ENCODE data around the gene FAM120B. TPM values are rescaled to one million over a fixed set of nuclear protein-coding genes. Genes with fewer than 3 reads are reported as not detected.

FAM120B gene
- total and polyA plus RNA-seq, 3 experiments from 2014 or later: 19.1 to 29.8 (median 20.9) TPM

- Histone ChIP-seq H3K36me3 (ENCODE audit: insufficient read depth, low read length) (no peaks in the 10 kb centered on the region), H3K4me3 (ENCODE audit: low read length) (peak within 1 kb of the TSS; percentile 41), H3K9me3 (ENCODE audit: low read length) (no peaks in the 10 kb centered on the region), H3K27ac (ENCODE audit: low read depth, low read length) (no peak within 1 kb of the TSS), H3K4me1 (ENCODE audit: insufficient read depth, low read length) (peaks cover 39% of the 10 kb centered on the region), H3K27me3 (ENCODE audit: insufficient read depth, low read length, poor library complexity, severe bottlenecking) (peaks cover 51% of the 10 kb centered on the region)
- CTCF ChIA-PET: interaction anchor here (1.2 to 2.6 kb wide), 5 partner anchors 12 to 459 kb away, joined by 3 to 9 read pairs (median 6); no protein-coding TSS in a partner anchor
- H3K4me1 Mint-ChIP-seq: peaks cover 44 to 49% (median 44%) of the 10 kb centered on the region in 3 donors
- no peaks in the 10 kb centered on the region for H3K9me3 Mint-ChIP-seq
- H3K27me3 Mint-ChIP-seq: peaks cover 50 to 55% of the 10 kb centered on the region in 2 donors
- H3K27ac Mint-ChIP-seq: peak within 1 kb of the TSS in 7 of 8 donors; percentile 1 to 89 (median 81)
- H3K4me3 Mint-ChIP-seq: peak within 1 kb of the TSS; percentile 89 to 96 (median 91)
- DNase-seq: peak in 2 of 5 donors; percentile 26 to 39
- POLR2A ChIA-PET: interaction anchor here (1.0 to 2.1 kb wide), 3 partner anchors 16 to 18 kb away, joined by 4 to 10 read pairs (median 5); partner anchors contain the start of gene FAM120B
- H3K36me3 Mint-ChIP-seq: peaks cover 0 to 8% (median 1%) of the 10 kb centered on the region in 3 donors
Measured at GRCh38 chr6:170290296-170291128, 16.0 kb upstream of the FAM120B start, which contains the start of gene DLL1. Gene DLL1, minus strand, starts transcription at chr6:170291078. Its CDS starts 939 bp downstream, at chr6:170290139.

GRCh38 chr6:170291271-170292110 lies 15.1 kb upstream of the FAM120B start:
- ChIA-PET CTCF (interaction anchor here (1.1 to 2.6 kb wide), 9 partner anchors 11 to 502 kb away, joined by 3 to 9 read pairs (median 5); no protein-coding TSS in a partner anchor), POLR2A (interaction anchor here (1.0 to 1.5 kb wide), 3 partner anchors 15 to 202 kb away, joined by 4 to 5 read pairs (median 5); partner anchors contain the start of gene FAM120B)
- H3K36me3 Mint-ChIP-seq: peaks cover 0 to 8% (median 1%) of the 10 kb centered on the region in 3 donors
- peaks cover 45 to 54% of the 10 kb centered on the region in 2 donors for H3K27me3 Mint-ChIP-seq
- H3K4me3 Mint-ChIP-seq: peak overlapping the region; percentile 82 to 92 (median 91)
- peak overlapping the region in 7 of 8 donors; percentile 1 to 89 (median 79) for H3K27ac Mint-ChIP-seq
- no peaks in the 10 kb centered on the region for H3K36me3 ChIP-seq (ENCODE audit: insufficient read depth, low read length)
- H3K9me3 ChIP-seq (ENCODE audit: low read length): no peaks in the 10 kb centered on the region
- peak overlapping the region; percentile 38 for H3K4me3 ChIP-seq (ENCODE audit: low read length)
- peak in 4 of 5 donors; percentile 35 to 66 (median 44) for DNase-seq
- H3K9me3 Mint-ChIP-seq: no peaks in the 10 kb centered on the region
- H3K4me1 Mint-ChIP-seq: peaks cover 44 to 51% (median 44%) of the 10 kb centered on the region in 3 donors
- H3K4me1 ChIP-seq (ENCODE audit: insufficient read depth, low read length): peaks cover 46% of the 10 kb centered on the region
- H3K27ac ChIP-seq (ENCODE audit: low read depth, low read length): no peak overlapping the region
- H3K27me3 ChIP-seq (ENCODE audit: insufficient read depth, low read length, poor library complexity, severe bottlenecking): peaks cover 56% of the 10 kb centered on the region

DNA sequence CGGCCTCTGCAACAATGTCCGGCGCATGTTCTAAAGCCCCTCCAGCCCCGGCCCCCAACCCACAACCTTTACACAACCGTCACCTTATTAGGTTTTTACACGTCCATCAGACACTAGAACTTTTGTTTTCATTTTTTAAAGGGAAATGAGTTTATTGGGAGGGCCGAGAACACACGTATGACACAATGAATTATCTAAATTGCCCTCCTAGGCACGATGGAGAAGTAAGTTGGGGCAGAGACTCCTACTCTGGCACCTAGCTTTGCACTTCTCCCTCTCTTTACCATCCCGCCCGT lies 14.5 kb upstream of the FAM120B start:
- H3K27ac ChIP-seq (ENCODE audit: low read depth, low read length): no peak overlapping the region
- peaks cover 56% of the 10 kb centered on the region for H3K27me3 ChIP-seq (ENCODE audit: insufficient read depth, low read length, poor library complexity, severe bottlenecking)
- ChIA-PET CTCF (interaction anchor here (0.7 to 2.6 kb wide), 9 partner anchors 10 to 502 kb away, joined by 3 to 9 read pairs (median 4); no protein-coding TSS in a partner anchor), POLR2A (interaction anchor here (1.1 to 1.5 kb wide), 2 partner anchors 16 to 203 kb away, joined by 5 read pairs; no protein-coding TSS in a partner anchor)
- DNase-seq: no peak
- H3K27ac Mint-ChIP-seq: peak overlapping the region in 7 of 8 donors; percentile 1 to 89 (median 79)
- H3K4me3 ChIP-seq (ENCODE audit: low read length): peak overlapping the region; percentile 38
- H3K4me1 Mint-ChIP-seq: peaks cover 44 to 51% (median 44%) of the 10 kb centered on the region in 3 donors
- peaks cover 0 to 8% (median 1%) of the 10 kb centered on the region in 3 donors for H3K36me3 Mint-ChIP-seq
- peaks cover 46% of the 10 kb centered on the region for H3K4me1 ChIP-seq (ENCODE audit: insufficient read depth, low read length)
- H3K9me3 Mint-ChIP-seq: no peaks in the 10 kb centered on the region
- H3K27me3 Mint-ChIP-seq: peaks cover 41 to 51% of the 10 kb centered on the region in 2 donors
- H3K36me3 ChIP-seq (ENCODE audit: insufficient read depth, low read length): no peaks in the 10 kb centered on the region
- no peaks in the 10 kb centered on the region for H3K9me3 ChIP-seq (ENCODE audit: low read length)
- peak overlapping the region; percentile 82 to 92 (median 91) for H3K4me3 Mint-ChIP-seq

DNA sequence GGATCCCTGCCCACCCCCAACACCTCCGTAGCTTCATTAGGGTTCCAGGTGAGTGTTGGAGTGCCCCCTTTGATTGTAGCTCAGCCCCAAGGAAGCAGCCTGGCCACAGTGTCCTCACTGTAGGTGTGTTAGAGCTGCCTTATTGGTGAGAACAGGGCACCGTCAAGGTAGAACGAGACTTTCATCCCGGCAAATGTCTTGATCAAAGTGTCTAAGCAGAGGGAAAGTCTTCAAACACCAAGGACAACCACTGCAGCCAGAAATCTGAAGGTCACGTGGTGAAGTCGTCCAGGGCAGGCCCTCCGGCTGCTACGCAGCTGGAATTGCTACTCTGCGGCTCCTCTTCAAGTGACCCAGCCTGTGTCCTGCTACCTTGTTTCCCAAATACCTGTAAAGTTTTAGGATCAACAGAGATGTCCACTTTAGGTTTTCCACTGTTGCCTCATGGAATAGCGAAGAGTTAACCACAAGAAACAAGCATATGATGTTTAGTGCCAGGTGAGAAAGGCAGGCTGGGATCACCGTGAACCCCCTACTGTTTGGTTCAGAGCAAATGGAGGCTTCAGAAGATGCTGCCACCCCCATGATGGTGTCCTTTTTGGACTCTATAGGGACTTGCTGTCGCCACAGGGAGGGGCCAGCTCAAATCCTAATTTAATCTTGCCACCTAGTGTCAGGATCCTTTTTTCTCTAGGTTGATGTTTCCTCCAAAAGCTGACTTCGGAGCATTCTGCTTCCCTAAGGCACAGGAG lies 14.0 kb upstream of the FAM120B start:
- Mint-ChIP-seq H3K4me3 (peak overlapping the region; percentile 82 to 92 (median 91)), H3K4me1 (peaks cover 44 to 57% (median 46%) of the 10 kb centered on the region in 3 donors), H3K27me3 (peaks cover 46 to 50% of the 10 kb centered on the region in 2 donors), H3K27ac (peak overlapping the region in 5 of 8 donors; percentile 1 to 81 (median 26)), H3K9me3 (no peaks in the 10 kb centered on the region), H3K36me3 (peaks cover 0 to 8% (median 1%) of the 10 kb centered on the region in 3 donors)
- Histone ChIP-seq H3K27ac (ENCODE audit: low read depth, low read length) (no peak overlapping the region), H3K27me3 (ENCODE audit: insufficient read depth, low read length, poor library complexity, severe bottlenecking) (peaks cover 55% of the 10 kb centered on the region), H3K36me3 (ENCODE audit: insufficient read depth, low read length) (no peaks in the 10 kb centered on the region), H3K9me3 (ENCODE audit: low read length) (no peaks in the 10 kb centered on the region), H3K4me3 (ENCODE audit: low read length) (peak overlapping the region; percentile 38), H3K4me1 (ENCODE audit: insufficient read depth, low read length) (peaks cover 46% of the 10 kb centered on the region)
- CTCF ChIA-PET: interaction anchor here (0.7 to 2.6 kb wide), 9 partner anchors 10 to 503 kb away, joined by 3 to 9 read pairs (median 4); no protein-coding TSS in a partner anchor
- DNase-seq: no peak
- POLR2A ChIA-PET: interaction anchor here (1.1 to 1.5 kb wide), 2 partner anchors 15 to 203 kb away, joined by 5 read pairs; no protein-coding TSS in a partner anchor

- peak overlapping the region; percentile 4 for H3K4me3 ChIP-seq (ENCODE audit: low read length)
- H3K27me3 Mint-ChIP-seq: peaks cover 51 to 54% of the 10 kb centered on the region in 2 donors
- DNase-seq: no peak
- no peaks in the 10 kb centered on the region for H3K9me3 ChIP-seq (ENCODE audit: low read length)
- H3K4me1 ChIP-seq (ENCODE audit: insufficient read depth, low read length): peaks cover 42% of the 10 kb centered on the region
- no peak overlapping the region for H3K27ac Mint-ChIP-seq
- H3K9me3 Mint-ChIP-seq: no peaks in the 10 kb centered on the region
- no peaks in the 10 kb centered on the region for H3K36me3 ChIP-seq (ENCODE audit: insufficient read depth, low read length)
- peaks cover 0 to 7% (median 1%) of the 10 kb centered on the region in 3 donors for H3K36me3 Mint-ChIP-seq
- H3K27ac ChIP-seq (ENCODE audit: low read depth, low read length): no peak overlapping the region
- H3K4me1 Mint-ChIP-seq: peaks cover 40 to 55% (median 43%) of the 10 kb centered on the region in 3 donors
- peak overlapping the region in 6 of 7 donors; percentile 4 to 82 (median 24) for H3K4me3 Mint-ChIP-seq
- ChIA-PET CTCF (interaction anchor here (0.8 to 2.6 kb wide), 4 partner anchors 15 to 462 kb away, joined by 3 to 9 read pairs (median 5); no protein-coding TSS in a partner anchor), POLR2A (no interaction called here)
- H3K27me3 ChIP-seq (ENCODE audit: insufficient read depth, low read length, poor library complexity, severe bottlenecking): peaks cover 56% of the 10 kb centered on the region
Measured at GRCh38 chr6:170293341-170294231, 13.0 kb upstream of the FAM120B start.

DNA sequence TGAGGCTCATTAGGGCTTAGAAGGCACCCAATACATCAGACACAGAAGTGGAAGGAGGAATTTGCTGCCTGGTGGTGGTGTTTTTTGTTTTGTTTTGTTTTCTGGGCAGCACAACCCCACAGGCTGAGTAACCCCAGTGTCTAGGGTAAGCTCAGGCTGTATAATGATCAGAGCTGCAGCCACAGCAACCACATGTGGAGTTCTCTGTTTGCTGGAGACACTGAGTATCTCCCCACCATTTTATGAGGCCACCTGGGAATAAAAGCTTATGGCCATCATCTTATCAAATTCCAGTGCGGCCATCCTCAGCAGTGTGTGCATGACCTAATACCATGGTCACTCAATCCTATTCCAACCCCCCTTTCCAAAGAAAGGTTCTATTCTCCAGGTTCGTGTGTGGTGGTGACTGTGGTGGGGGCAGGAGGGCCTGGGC lies 12.2 kb upstream of the FAM120B start:
- no peak for DNase-seq
- CTCF ChIA-PET: interaction anchor here (0.8 to 1.6 kb wide), 3 partner anchors 16 to 463 kb away, joined by 3 to 5 read pairs (median 5); no protein-coding TSS in a partner anchor
- peaks cover 0 to 4% (median 1%) of the 10 kb centered on the region in 3 donors for H3K36me3 Mint-ChIP-seq
- peak overlapping the region in 3 of 7 donors; percentile 70 to 76 (median 73) for H3K4me3 Mint-ChIP-seq
- POLR2A ChIA-PET: no interaction called here
- Histone ChIP-seq H3K27ac (ENCODE audit: low read depth, low read length) (no peak overlapping the region), H3K4me3 (ENCODE audit: low read length) (no peak overlapping the region), H3K36me3 (ENCODE audit: insufficient read depth, low read length) (no peaks in the 10 kb centered on the region), H3K27me3 (ENCODE audit: insufficient read depth, low read length, poor library complexity, severe bottlenecking) (peaks cover 55% of the 10 kb centered on the region), H3K4me1 (ENCODE audit: insufficient read depth, low read length) (peaks cover 39% of the 10 kb centered on the region), H3K9me3 (ENCODE audit: low read length) (no peaks in the 10 kb centered on the region)
- H3K4me1 Mint-ChIP-seq: peaks cover 34 to 50% (median 38%) of the 10 kb centered on the region in 3 donors
- peaks cover 48 to 57% of the 10 kb centered on the region in 2 donors for H3K27me3 Mint-ChIP-seq
- peak overlapping the region in 1 of 8 donors; percentile 41 for H3K27ac Mint-ChIP-seq
- no peaks in the 10 kb centered on the region for H3K9me3 Mint-ChIP-seq
